Gastrocnemius medialis (tissue), 4 donors: ENCODE results near the gene NR4A1. TPM values are rescaled to one million over a fixed set of nuclear protein-coding genes. Genes with fewer than 3 reads are reported as not detected.

Experiments
- ATAC-seq, 2 donors: fragments of 150-250 bp; one replicate each; pipeline ENCODE4 v1.9.1; 2016
- DNase-seq, 2 donors: peaks; one replicate each; pipeline ENCODE4 v3.0.0-alpha.2; 2019
- H3K27ac ChIP-seq, 4 donors: fragments of 200-600 bp; sonication (generic); 1 replicate in 1 of 4; 2 replicates in 3 of 4; pipeline ENCODE4 v1.5.1; 2016 to 2018; ENCODE audit warnings: mild to moderate bottlenecking in 2 of 4, moderate library complexity in 1 of 4
- H3K27me3 ChIP-seq, 3 donors: fragments of 200-600 bp; sonication (generic) in 2 of 3; 1 replicate in 1 of 3; 2 replicates in 2 of 3; pipeline versions ENCODE4 v1.5.1 to v1.6.0; 2016 to 2019; ENCODE audit warnings: mild to moderate bottlenecking in 1 of 3, moderate library complexity in 1 of 3
- H3K36me3 ChIP-seq, 2 donors: fragments of 200-600 bp; sonication (generic) in 1 of 2; one replicate each; pipeline ENCODE4 v1.5.1; 2017 to 2018
- H3K4me1 ChIP-seq, 2 donors: fragments of 200-600 bp; sonication (generic) in 1 of 2; one replicate each; pipeline ENCODE4 v1.5.1; 2016 to 2017; ENCODE audit warnings: mild to moderate bottlenecking in 2 of 2
- H3K4me3 ChIP-seq, 4 donors: fragments of 200-600 bp; sonication (generic) in 3 of 4; 1 replicate in 1 of 4; 2 replicates in 3 of 4; pipeline ENCODE4 v1.5.1; 2016 to 2019; ENCODE audit warnings: mild to moderate bottlenecking in 2 of 4
- H3K9me3 ChIP-seq, 3 donors: fragments of 200-600 bp; sonication (generic) in 2 of 3; 1 replicate in 1 of 3; 2 replicates in 2 of 3; pipeline ENCODE4 v1.5.1; 2016 to 2019
- CTCF ChIP-seq, 5 experiments: fragments of 450-650 bp in 3 of 5; fragments of 200-600 bp in 2 of 5; sonication (generic) in 2 of 5; IDR thresholded peaks in 4 of 5; conservative IDR thresholded peaks in 1 of 5; 1 replicate in 4 of 5; 2 replicates in 1 of 5; pipeline ENCODE4 v1.5.1; 2016 to 2019; ENCODE audit warnings: antibody characterized with exemption in 5 of 5, mild to moderate bottlenecking in 3 of 5, moderate library complexity in 3 of 5
- POLR2A ChIP-seq, 2 donors: fragments of 450-650 bp; IDR thresholded peaks; one replicate each; pipeline ENCODE4 v1.6.1; 2017; ENCODE audit warnings: antibody characterized with exemption in 2 of 2, mild to moderate bottlenecking in 2 of 2, moderate library complexity in 2 of 2
- in situ Hi-C, 4 donors: fragments of 200-750 bp; cut with MboI; loops; one replicate each; pipeline versions ENCODE4 v1.15.0 to v1.8.0; 2017; ENCODE audit warnings: low sequenced_read_pairs in 4 of 4
- intact Hi-C: fragments of 100-400 bp; cut with DNase I; formaldehyde crosslinking; loops from one replicate; pipeline ENCODE4 v1.15.1; 2023; ENCODE audit warnings: low total_unique reads
- total RNA-seq, 4 donors: library from RNA; depleted of rRNA; stranded (reverse); fragments of >200 nt; gene quantifications; one replicate each; pipeline versions ENCODE4 v1.1.0 to v1.2.3, GENCODE V29; 2016

Gene NR4A1
- total RNA-seq, 4 donors from 2014 or later = 36.3 to 248 (median 90.1) TPM

GRCh38 chr12:52074971-52075724, 23.9 kb downstream of the NR4A1 start:
- Histone ChIP-seq H3K9me3 (no peaks in the 10 kb centered on the region), H3K4me3 (no peak overlapping the region), H3K36me3 (peaks cover 0 to 44% of the 10 kb centered on the region in 2 donors), H3K27me3 (no peaks in the 10 kb centered on the region), H3K27ac (no peak overlapping the region), H3K4me1 (peaks cover 30 to 31% of the 10 kb centered on the region in 2 donors)
- TF ChIP-seq CTCF (IDR thresholded peaks at IDR 0.05 in 4 of 5, conservative IDR thresholded peaks at IDR 0.05 in 1 of 5) = no peak
- no peak for TF ChIP-seq POLR2A (IDR thresholded peaks at IDR 0.05)
- intact Hi-C loops = no loop called here
- ATAC-seq (no peak), DNase-seq (no peak)
- in situ Hi-C loops = no loop called here

GRCh38 chr12:52076811-52077210, 25.6 kb downstream of the NR4A1 start:
- H3K36me3 ChIP-seq = peaks cover 0 to 44% of the 10 kb centered on the region in 2 donors
- H3K4me3 ChIP-seq = no peak overlapping the region
- H3K27me3 ChIP-seq = no peaks in the 10 kb centered on the region
- DNase-seq = no peak
- intact Hi-C loops (no loop called here), in situ Hi-C loops (no loop called here)
- peaks cover 33 to 34% of the 10 kb centered on the region in 2 donors for H3K4me1 ChIP-seq
- no peak overlapping the region for H3K27ac ChIP-seq
- no peak for ATAC-seq
- no peaks in the 10 kb centered on the region for H3K9me3 ChIP-seq
- TF ChIP-seq POLR2A (IDR thresholded peaks at IDR 0.05) (no peak), CTCF (IDR thresholded peaks at IDR 0.05 in 4 of 5, conservative IDR thresholded peaks at IDR 0.05 in 1 of 5) (no peak)

GRCh38 chr12:52078276-52078675, 27.0 kb downstream of the NR4A1 start:
- no peak for TF ChIP-seq CTCF (IDR thresholded peaks at IDR 0.05 in 4 of 5, conservative IDR thresholded peaks at IDR 0.05 in 1 of 5)
- TF ChIP-seq POLR2A (IDR thresholded peaks at IDR 0.05) = no peak
- ATAC-seq (no peak), DNase-seq (no peak)
- Histone ChIP-seq H3K27ac (no peak overlapping the region), H3K4me3 (no peak overlapping the region), H3K4me1 (peaks cover 44 to 48% of the 10 kb centered on the region in 2 donors), H3K27me3 (no peaks in the 10 kb centered on the region), H3K36me3 (peaks cover 0 to 35% of the 10 kb centered on the region in 2 donors), H3K9me3 (no peaks in the 10 kb centered on the region)
- in situ Hi-C loops = no loop called here
- intact Hi-C loops = no loop called here

GRCh38 chr12:52079576-52080402, 28.5 kb downstream of the NR4A1 start, which contains the start of gene SMIM41:
TSS of gene SMIM41 (plus strand) at chr12:52079704. CDS start at chr12:52079780, 76 bp downstream.
- TF ChIP-seq CTCF (IDR thresholded peaks at IDR 0.05 in 4 of 5, conservative IDR thresholded peaks at IDR 0.05 in 1 of 5) = no peak
- no peak for TF ChIP-seq POLR2A (IDR thresholded peaks at IDR 0.05)
- Histone ChIP-seq H3K27me3 (no peaks in the 10 kb centered on the region), H3K9me3 (no peaks in the 10 kb centered on the region), H3K4me1 (peaks cover 41 to 44% of the 10 kb centered on the region in 2 donors), H3K36me3 (peaks cover 0 to 26% of the 10 kb centered on the region in 2 donors), H3K27ac (peak within 1 kb of the TSS in 3 of 4 donors; percentile 62 to 77 (median 72)), H3K4me3 (no peak within 1 kb of the TSS)
- intact Hi-C loops = no loop called here
- ATAC-seq = no peak
- no peak for DNase-seq
- in situ Hi-C loops = loop anchor here (5.0 to 10.0 kb wide), 2 partner anchors 52 to 55 kb away; no protein-coding TSS in a partner anchor
